ENCODE measurements around the gene PRKCZ.

The PRKCZ gene

DNA sequence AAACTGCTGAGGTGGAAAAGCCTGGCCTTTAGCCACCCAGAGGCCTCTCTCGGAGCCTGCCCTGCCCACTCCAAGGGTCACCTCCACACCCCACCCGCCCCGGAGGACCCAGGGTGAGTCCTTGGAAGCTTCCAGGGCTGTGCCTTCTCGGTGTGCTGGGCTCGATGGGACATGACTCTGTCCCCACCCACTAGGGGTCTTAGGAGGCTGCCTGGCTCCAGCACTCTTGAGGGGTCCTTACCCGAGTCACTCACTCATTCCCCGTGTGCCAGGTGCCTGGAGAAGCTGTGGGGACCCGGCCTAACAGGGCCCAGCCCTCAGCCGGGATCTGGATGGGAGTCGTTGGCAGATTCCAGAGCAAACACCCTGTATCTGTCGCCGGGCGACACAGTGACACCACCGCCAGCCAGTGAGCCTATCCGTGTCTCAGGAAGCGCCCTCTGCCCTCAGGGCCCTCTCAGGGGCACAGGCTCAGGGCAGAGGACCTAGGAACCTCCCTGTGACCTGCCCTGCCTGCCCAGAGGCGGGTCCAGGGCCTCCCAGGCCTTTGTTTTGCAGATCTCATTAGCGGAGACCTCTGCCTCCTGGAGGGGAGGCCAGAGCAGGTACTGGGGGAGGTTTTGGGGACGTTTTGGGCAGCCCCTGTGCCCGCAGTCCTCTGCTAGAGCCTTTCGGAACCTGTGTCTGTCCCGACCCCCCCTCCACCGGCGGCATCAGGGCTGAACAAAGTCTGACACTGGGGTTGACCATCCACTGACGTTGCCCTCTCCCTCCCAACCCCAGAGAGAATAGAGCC, 3.1 kb upstream of the PRKCZ start:
- DNase-seq, result no peak

DNA sequence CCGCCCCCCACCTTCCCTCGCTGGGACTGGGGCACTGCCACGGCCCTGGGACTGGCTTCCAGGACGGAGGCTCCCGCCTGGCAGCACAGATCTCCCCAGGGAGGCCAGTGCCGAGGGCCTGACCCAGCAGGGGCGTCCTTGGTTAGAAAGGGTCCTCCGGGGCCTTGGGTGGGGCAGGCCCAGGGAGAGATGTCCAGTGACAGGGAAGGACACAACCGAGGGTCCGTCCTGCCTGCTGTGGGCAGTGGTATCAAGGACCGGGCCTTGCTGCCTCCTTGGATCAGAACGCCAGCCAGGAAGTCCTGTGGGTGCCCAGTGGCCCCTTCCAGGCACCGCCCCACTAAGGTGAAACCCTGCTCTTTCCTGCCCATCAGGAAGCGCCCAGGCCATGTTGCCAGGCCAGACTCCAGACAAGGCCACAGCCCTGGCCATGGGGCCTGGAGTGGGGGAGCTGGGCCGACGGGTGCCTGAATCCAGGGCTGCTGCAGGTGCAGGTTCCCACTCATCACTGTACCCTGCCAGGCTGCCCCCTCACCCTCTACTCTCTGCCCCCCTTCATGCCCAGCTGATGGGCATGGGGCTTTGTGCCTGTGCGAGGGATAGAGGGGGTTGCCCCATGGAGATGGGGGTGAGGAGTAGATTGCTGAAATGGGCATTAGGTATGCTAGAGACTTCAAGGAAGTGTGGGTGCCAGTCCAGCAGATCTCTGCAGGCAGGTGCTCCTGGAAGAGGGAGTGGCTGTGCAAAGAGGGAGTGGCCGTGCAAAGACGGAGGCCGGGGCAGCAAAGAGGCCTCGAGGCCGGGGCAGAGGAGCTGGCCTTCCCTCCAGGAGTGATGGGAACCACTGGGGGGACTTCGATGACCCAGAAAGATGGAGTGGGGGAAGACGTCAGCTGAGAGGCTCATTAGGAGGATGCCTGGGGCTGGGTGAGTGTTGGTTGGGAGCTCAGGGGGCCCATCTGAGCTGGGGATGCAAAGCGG, 2.2 kb upstream of the PRKCZ start:
- DNase-seq, result no peak

DNA sequence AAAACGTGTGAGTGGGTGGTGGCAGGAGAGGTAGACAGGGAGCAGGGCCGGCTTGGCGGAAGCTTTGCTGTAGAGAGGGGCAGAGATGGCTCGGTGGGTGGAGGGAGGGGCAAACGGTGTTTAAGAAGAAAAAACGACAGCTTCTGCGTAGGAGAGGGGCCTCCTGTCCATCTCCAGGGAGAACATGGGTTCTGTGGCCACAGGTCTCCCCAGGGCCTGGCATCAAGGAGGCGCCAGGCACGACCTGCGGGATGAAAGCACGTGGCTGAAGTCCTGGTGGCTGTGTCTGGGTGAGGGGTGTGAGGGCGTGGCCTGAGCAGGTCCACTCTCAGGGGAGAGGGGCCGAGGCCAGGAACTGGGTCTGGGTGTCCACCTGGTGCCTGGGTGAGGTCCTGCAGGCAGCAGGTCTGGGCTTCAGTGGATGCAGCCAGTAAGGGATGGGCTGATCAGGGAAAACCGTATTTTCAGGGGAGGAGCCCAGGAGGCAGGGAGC, 940 bp upstream of the PRKCZ start:
- peak; percentile 10 for DNase-seq

DNA sequence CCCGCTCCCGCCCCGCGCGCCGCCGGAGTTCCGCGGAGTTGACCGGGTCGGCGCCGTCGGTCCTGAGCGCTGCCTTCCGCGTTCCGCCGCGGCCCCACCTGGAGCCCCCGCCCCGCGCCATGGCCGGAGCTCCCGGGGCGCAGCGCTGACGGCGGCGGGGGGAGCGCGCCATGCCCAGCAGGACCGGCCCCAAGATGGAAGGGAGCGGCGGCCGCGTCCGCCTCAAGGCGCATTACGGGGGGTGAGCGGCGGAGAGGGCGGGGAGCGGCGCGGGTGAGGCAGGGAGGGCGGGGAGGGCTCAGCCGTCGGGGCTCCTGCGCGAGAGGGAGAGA, 216 bp downstream of the PRKCZ start:
- no peak for DNase-seq

DNA sequence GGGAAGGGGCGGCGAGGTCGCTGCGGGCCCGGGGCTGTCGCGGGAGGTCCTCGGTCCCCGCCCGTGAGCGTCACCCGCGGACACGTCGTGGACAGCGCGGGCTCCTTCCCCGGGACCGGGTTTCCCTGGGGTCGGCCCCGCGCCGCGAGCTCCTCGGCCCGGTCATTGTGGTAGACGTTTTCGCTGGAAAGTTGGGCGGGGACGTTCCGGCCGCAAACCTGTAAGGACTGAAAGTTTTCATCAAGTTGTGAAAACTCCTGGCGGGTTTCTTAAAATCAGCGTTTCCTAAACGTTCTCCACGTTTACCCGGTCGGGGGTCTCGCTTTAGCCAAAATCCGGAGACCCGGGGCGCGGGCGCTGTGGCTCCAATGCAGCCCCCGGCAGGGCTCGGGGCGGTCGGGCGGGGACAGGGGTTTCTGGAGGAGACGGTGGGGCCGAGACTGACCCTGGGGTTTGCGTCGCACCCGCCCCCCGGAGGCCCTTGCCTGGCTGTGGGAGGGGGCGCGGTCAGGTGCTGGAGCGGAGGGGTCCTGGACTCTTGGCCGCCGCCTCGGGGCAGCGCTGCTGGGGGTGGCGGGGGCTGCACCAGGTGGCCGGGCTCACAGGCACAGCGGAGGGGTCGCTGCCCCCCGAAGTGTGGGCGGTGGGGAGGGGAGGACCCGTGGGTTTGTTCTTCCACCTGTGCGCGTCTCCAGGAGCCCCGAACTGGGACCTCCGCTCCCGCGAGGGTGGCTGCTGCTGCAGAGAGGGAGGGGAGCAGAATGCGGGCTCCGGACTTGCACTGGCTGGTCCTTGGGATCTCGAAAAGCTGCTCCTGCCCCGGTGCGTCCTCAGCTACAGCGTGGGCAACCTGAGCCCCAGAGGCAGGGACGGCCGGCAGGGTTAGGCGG, 827 bp downstream of the PRKCZ start:
- DNase-seq, result no peak

DNA sequence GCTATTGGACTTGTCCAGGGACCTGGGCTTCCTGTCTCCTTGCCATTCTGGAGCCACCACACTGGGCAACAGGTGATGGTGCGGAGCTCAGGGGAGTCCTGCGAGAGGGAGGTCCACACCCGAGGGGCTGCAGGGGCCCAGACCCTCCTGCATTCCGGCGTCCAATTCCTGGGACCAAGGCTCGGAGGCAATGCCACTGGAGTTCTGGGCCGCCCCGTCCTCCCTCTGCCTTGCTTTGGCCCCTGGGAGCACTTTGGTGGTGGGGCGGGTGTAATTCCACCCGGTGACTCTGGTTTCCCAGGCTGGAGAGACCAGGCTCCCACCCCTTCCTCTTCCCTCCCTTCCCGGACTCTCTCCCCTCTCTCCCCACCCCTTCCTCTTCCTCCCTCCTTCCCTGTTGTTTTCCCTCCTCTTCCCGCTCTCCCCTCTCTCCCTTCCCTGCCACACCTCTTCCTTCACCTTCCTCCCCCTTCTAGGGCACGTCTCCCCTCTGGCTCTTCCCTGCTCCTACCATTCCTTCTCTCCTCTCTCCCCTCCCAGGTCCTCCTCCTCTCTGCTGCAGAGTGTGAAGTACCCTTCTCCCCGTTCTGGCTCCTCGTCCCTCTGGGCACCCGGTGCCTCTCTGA, 2.0 kb downstream of the PRKCZ start:
- DNase-seq, result no peak

DNA sequence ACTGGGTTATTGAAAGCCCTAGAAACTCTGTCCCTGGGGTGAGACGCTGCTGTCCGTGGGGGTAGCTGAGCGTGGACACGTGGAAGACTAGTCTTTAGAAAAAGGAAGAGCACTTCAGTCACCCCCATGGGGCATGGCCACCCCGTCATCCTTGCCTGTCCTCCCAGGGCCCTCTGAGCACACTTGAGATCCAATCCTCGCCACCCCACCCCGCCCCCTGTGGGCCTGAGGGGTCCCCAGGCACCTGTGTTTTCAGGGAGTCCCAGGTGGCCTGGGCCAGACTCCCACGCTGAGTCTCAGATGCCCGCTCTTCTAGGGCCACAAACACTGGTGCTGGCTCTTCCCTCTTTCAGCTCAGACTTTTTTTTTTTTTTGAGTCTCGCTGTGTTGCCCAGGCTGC, 2.5 kb downstream of the PRKCZ start:
- no peak for DNase-seq

DNA sequence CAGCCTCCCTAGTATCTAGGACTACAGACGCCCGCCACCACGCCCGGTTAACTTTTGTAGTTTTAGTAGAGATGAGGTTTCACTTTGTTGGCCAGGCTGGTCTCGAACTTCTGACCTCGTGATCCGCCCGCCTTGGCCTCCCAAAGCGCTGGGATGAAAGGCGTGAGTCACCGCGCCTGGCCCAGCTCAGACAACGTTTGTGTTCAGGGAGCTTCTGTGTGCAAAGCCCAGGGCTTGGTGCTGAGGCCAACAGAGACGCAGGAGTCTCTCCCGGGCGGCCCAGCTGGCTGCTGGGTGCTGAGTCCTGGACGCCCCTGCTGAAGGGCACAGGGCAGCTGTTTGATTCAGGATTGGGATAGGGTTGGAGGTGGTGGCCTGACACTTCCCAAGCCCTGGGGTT, 3.0 kb downstream of the PRKCZ start:
- DNase-seq, result no peak

DNA sequence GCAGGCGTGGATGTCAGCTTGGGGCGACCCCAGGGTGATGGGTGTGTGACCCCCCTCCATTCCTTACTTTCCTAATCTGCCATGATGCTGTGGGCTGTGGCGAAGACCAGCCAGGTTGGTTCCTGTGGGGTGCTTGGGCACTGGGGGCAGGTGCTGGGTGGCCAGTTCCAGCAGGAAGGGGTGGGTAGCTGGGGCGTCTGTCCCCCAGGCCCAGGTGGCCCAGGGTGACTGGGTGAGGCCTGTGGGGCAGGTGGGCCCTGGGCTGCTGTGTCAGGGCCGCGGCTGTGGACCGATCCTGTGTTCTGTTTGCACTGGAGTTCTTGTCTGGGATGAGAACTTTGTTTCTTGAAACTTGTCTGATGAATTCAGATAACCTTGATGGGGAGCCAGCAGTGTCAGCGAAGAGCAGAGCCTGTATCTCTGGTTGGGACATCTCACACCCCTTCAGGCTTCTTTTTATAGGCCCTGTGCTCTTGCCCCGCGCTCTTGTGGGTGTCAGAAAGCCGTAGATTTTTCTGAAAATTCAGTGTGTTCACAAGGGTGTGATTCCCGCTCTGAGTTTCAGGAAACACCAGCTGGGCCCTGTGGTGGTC, 3.7 kb downstream of the PRKCZ start:
- no peak for DNase-seq

DNA sequence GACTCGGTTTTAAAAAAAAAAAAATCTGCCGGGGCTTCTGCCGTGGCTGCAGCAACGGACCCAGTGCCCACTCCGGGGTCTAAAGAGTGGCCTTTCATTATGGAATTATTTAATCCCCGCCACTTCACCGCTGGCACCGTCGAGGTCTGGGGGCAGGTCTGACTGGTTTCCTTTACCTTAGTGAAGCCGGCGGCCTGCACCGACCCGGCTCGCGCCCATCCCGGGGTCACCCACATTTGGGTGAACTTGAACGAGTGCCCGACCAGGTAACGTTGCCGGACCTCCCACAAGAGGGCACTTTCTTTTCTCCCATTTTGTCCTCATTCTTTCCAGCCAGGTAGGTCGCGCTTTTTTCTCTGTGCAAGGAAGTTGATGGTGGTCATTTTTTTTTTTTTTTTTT, 4.3 kb downstream of the PRKCZ start:
- DNase-seq, result no peak

DNA sequence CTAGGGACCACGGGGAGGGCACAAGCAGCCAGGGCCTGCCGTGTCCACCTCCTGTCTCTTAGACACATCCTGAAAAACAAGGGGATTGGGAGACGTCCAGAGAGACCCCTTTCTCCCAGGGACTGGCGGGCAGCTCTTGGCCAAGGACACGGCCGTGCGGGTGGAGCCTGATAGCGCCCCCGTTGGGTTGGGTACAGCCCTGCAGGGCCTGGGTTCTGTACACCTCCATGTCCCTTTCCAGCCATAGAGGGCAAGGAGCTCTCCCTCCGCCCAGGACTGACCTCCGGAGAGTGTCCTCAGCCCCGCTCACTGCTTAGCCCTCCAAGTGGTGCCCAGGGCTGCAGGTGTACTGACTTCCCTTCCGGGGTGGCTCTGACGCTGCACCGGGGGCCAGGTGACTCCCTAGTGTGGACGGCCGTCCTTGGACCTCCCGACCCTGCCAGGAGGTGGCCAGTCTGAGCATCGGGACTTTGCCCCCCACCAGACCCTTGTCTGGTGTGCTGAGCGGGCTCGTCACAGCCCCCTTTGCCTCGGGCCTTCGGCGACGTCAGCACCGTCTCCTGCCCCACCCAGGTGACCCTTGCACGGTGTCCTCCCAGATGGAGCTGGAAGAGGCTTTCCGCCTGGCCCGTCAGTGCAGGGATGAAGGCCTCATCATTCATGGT, 5.8 kb downstream of the PRKCZ start:
- DNase-seq, result no peak

DNA sequence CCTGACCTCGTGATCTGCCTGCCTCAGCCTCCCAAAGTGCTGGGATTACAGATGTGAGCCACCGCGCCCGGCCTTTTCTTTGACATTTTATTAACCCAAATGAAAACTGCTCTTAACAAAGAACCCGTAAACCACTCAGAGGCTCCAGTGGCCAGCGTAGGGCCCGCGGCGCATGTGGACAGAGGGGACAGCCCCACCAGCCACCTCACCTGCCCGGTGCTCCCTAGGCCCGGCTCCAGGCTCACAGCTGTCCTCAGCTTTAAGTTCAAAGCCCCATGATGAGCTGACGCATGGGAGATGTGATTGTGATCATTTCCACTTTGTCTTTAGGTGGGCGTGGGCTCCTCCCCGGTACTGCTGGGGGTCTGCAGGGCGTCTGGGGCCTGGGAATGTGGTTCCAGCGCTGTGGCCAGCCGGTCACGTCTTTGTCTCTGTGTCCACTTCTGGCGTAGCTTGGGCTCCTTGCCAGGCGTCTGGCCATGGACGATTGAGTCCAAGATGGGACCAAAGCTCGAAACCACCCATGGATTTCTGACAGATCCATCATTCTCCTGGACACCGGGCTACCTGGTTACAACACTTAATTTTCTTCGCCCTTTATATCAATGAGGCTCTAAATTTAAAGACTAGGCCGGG, 6.9 kb downstream of the PRKCZ start:
- no peak for DNase-seq

DNA sequence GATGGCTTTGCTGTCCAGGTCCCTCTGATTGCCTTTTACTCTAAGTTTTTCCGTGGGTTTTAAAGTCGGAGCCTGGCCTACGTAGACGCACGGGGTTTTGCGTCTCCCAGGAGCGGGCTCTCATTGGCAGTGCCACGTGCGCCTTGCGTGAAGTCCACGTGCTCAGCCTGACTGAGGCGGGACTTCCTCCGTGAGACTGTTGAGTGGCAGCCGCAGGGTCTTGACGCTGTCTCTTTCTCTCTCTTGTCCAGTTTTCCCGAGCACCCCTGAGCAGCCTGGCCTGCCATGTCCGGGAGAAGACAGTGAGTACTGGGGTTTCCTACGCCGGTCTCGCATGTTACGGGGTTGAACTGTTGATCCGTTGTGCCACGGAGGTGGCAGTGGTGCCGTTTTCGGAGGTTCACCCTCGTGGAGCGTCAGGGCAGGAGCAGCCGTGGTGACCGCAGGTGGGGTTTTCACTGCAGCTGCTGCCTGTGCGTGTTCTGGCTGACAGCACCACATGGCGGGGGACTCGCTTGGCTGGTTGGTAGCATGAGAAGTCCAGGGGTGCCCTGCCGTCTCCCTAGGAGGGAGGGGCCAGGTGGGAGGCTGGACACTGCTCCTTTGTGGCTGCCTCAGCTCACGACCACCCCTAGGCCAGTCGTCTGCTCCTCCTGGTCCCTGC, 9.2 kb downstream of the PRKCZ start:
- DNase-seq, result no peak

DNA sequence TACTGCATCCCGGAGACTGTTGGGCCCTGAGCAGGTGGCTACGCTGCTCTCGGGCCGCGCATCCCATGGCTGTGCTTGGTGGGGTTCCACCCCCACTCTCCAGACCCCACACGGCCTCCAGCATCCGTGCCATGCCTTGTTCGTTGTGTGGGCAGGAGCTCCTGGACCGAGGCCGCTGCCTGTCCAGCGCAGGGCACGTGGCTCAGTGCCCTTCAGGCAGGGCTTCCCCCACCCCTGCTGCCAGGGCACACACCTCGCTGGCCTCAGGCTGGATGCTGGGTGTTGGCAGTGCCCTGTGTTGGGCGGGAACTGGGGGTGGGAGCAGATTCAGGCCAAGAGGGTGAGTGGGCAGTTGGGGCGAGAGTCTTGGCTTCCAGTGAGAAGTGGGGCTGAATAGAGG, 9.9 kb downstream of the PRKCZ start:
- DNase-seq, result no peak

DNA sequence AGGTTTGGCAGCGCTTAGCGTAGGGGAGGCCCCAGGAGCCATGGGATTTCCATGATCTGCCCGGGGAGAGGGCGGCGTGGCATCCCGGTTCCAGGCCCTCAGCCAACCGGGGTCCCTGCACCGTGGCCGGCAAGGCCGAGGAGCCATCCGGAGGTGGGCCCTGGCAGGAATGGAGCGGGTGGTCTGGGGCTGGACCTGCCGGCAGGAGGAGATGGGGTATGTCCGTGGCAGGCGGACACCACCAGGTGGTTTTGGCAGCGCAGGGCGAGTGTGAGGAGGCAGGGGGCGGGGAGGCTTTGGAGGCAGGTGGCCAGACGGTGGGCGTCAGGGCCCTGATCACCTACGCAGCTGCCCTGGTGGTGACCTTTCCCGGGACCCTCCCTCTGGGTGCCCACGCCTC, 10.3 kb downstream of the PRKCZ start:
- no peak for DNase-seq

DNA sequence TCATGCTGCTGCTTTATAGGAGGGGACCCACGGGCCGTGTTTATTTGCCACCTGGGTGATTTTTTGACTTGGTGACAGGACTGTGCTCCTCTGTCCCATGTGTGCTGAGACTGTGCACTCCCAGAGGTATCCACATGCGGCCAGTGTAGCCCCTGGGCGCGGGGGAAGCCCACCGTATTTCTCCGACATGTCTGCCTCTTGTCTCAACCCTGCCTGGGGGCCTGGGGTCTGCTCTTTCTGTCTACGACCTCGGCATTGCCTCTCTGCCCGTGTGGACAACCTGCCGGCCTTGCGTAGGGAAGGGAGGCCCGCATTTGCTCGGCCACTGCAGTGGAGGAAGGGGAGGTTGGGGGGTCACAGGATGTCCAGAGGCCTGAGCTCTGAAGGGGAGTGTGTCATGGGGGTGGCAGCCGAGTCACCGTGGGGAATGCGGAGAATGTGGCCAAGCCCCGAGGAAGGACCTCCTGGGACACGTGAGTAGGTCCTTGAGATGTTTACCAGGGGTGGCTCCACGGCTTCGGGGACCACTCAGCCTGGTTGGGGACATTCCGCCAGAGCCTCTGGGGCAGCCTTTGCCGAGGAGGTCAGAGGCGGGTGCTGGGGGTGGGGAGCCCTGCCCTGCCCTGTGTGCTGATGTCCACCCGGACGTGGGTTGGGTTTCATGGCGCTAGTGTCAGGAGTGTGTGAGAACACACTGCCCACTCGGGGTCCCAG, 11.0 kb downstream of the PRKCZ start:
- no peak for DNase-seq

DNA sequence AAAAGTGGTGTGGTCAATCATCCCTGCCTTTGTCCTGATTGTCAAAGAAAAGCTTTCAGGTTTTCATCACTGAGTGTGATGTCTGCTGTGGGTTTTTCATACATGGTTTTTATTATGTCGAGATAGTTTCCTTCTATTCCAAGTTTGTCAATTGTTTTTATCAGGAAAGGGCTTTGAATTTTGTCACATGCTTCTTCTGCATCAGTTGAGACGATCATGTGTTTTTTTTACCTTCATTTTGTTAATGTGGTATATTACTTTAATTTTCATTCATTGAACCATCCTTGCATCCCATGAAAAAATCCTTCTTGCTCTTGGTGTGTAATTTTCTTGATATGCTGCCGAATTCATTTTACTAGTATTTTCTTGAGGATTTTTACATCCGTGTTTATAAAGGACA, 15.5 kb downstream of the PRKCZ start:
- no peak for DNase-seq

DNA sequence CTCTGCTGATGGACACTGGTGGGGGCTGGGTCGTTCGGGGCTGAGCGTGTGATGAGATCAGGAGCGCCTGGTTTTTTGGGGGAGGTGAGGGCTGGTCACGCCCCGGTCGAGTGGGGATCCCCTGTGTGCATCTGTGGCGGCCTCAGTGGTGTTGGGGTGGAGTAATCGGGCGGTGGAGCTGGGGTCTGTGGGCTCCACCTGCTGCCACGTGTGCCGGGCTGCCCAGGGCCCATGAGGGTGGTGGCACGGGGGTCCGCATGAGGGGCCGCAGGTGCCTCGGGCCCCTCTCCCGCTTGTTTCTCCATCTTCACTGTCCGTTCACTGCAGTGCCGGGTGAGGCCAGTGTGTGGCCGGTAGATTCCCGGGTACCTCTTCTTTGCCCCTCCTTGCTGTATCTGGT, 17.2 kb downstream of the PRKCZ start:
- DNase-seq, result no peak

DNA sequence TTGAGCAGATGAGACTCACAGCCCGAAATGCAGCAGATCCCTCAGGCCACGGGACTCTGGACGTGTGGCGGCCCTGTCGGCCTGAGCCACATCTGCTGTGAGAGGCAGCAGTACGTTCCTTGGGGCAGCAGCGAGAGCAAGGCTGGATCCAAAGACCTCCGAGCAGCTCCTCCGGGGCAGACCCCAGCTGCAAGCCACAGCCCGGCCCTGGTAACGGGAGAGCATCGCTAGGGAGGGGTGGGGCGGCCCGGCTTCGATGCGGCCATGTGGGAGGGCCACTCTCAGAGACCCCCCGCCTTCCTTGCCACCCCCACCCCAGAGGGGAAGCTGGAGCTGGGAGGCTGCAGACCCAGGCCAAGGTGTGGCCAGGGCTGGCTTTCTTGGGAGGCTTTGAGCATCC, 17.8 kb downstream of the PRKCZ start:
- no peak for DNase-seq

DNA sequence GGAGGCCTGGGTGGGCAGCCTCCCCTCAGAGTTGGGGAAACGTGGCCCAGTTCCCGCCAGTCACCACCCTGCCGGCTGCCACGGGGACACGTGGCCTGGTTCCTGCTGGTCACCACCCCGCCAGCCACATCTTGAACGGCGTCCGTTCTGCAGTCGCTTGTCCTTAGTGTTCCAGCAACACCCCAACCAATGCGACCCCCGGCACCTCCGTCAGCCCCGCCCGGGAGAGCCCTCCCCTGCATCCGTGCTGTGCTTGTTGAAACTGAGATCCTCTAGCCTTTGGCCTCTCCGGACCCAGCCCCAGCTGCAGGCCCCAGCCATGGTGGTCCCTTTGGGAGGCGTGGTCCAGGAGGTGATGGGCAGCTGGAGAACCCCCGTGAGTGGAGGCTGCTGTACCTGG, 18.7 kb downstream of the PRKCZ start:
- DNase-seq, result no peak

Measured in CD4-positive, alpha-beta T cell treated with Interleukin-12 subunit alpha and Interleukin-12 subunit beta, for 1 hour (primary cell).